Measurements from ENCODE around the gene INPP5B. TPM values are rescaled to one million over a fixed set of nuclear protein-coding genes. Genes with fewer than 3 reads are reported as not detected.

INPP5B gene
- total RNA-seq, 6 donors from 2014 or later = 25.8 to 201 (median 44.1) TPM

GRCh38 chr1:37932759-37933158 lies 14.1 kb downstream of the INPP5B start:
- H3K4me1 ChIP-seq = peaks cover 20 to 30% (median 23%) of the 10 kb centered on the region in 4 donors
- 94 to 98% methylated on average over 4 of the region's 4 CpGs for WGBS, 2 donors
- peaks cover 0 to 35% (median 17%) of the 10 kb centered on the region in 4 donors for H3K36me3 ChIP-seq
- H3K27me3 ChIP-seq = no peaks in the 10 kb centered on the region
- no peak overlapping the region for H3K27ac ChIP-seq
- DNase-seq = no peak
- no peaks in the 10 kb centered on the region for H3K9me3 ChIP-seq
- ATAC-seq (ENCODE audit: low FRiP score in 2 of 2) = no peak
- no peak overlapping the region for H3K4me3 ChIP-seq
- TF ChIP-seq POLR2A (IDR thresholded peaks at IDR 0.05) (no peak), POLR2AphosphoS5 (IDR thresholded peaks at IDR 0.05) (no peak), EP300 (IDR thresholded peaks at IDR 0.05) (no peak), CTCF (IDR thresholded peaks at IDR 0.05) (no peak)

- TF ChIP-seq POLR2A (IDR thresholded peaks at IDR 0.05) (peak in 2 of 4 donors; percentile 13 to 77), EP300 (IDR thresholded peaks at IDR 0.05) (no peak), POLR2AphosphoS5 (IDR thresholded peaks at IDR 0.05) (peak; percentile 13 to 39), CTCF (IDR thresholded peaks at IDR 0.05) (peak in 4 of 6 experiments; percentile 9 to 38 (median 16))
- Histone ChIP-seq H3K27me3 (no peaks in the 10 kb centered on the region), H3K4me1 (peaks cover 20 to 33% (median 26%) of the 10 kb centered on the region in 4 donors), H3K4me3 (peak overlapping the region; percentile 67 to 92 (median 84)), H3K9me3 (no peaks in the 10 kb centered on the region), H3K27ac (peak overlapping the region; percentile 77 to 91 (median 84)), H3K36me3 (peaks cover 0 to 28% (median 11%) of the 10 kb centered on the region in 4 donors)
- peak; percentile 98 to 100 for ATAC-seq (ENCODE audit: low FRiP score in 2 of 2)
- WGBS, 2 donors = 0 to 2% methylated on average over 13 to 49 of the region's 68 CpGs
- DNase-seq = peak; percentile 96 to 98
These were observed 15.3 kb downstream of the INPP5B start for GRCh38 chr1:37931361-37932158.

- no peak for DNase-seq
- Histone ChIP-seq H3K4me1 (peaks cover 20 to 38% (median 31%) of the 10 kb centered on the region in 4 donors), H3K9me3 (no peaks in the 10 kb centered on the region), H3K27me3 (no peaks in the 10 kb centered on the region), H3K36me3 (peaks cover 0 to 23% (median 7%) of the 10 kb centered on the region in 4 donors), H3K4me3 (peak overlapping the region; percentile 67 to 92 (median 84)), H3K27ac (peak overlapping the region; percentile 77 to 91 (median 84))
- peak; percentile 6 to 10 for ATAC-seq (ENCODE audit: low FRiP score in 2 of 2)
- WGBS, 2 donors = 9% methylated on average over 6 of the region's 6 CpGs; no CpG with 5 or more reads in 1 of the 2 donors
- TF ChIP-seq POLR2AphosphoS5 (IDR thresholded peaks at IDR 0.05) (no peak), CTCF (IDR thresholded peaks at IDR 0.05) (no peak)
These were observed 15.8 kb downstream of the INPP5B start for GRCh38 chr1:37931102-37931360.

GRCh38 chr1:37930246-37931101 lies 16.4 kb downstream of the INPP5B start:
- DNase-seq (peak in 1 of 2 donors; percentile 85), ATAC-seq (ENCODE audit: low FRiP score in 2 of 2) (peak; percentile 21 to 72)
- peak in 2 of 4 donors; percentile 28 to 63 for TF ChIP-seq POLR2A (IDR thresholded peaks at IDR 0.05)
- TF ChIP-seq CTCF (IDR thresholded peaks at IDR 0.05) = no peak
- peak; percentile 75 to 78 for TF ChIP-seq POLR2AphosphoS5 (IDR thresholded peaks at IDR 0.05)
- peak in 2 of 4 donors; percentile 43 to 83 for TF ChIP-seq EP300 (IDR thresholded peaks at IDR 0.05)
- WGBS, 2 donors = 62 to 63% methylated on average over 13 of the region's 13 CpGs
- Histone ChIP-seq H3K27ac (peak overlapping the region; percentile 77 to 91 (median 84)), H3K4me3 (peak overlapping the region in 3 of 4 donors; percentile 80 to 92 (median 88)), H3K27me3 (no peaks in the 10 kb centered on the region), H3K36me3 (peaks cover 0 to 17% (median 3%) of the 10 kb centered on the region in 4 donors), H3K4me1 (peaks cover 20 to 44% (median 35%) of the 10 kb centered on the region in 4 donors), H3K9me3 (no peaks in the 10 kb centered on the region)

Measured in upper lobe of left lung (tissue), 6 donors.